Measurements from ENCODE around the gene OSGIN1.
"Not testable (repeated sequence)": the region's sequence is repeated elsewhere in the genome, so short reads cannot be mapped to it uniquely, and the experiment has no call there.

Gene OSGIN1

GRCh38 chr16:83942074-83942473 lies 11.0 kb upstream of the OSGIN1 start:
- no peak for DNase-seq

DNA sequence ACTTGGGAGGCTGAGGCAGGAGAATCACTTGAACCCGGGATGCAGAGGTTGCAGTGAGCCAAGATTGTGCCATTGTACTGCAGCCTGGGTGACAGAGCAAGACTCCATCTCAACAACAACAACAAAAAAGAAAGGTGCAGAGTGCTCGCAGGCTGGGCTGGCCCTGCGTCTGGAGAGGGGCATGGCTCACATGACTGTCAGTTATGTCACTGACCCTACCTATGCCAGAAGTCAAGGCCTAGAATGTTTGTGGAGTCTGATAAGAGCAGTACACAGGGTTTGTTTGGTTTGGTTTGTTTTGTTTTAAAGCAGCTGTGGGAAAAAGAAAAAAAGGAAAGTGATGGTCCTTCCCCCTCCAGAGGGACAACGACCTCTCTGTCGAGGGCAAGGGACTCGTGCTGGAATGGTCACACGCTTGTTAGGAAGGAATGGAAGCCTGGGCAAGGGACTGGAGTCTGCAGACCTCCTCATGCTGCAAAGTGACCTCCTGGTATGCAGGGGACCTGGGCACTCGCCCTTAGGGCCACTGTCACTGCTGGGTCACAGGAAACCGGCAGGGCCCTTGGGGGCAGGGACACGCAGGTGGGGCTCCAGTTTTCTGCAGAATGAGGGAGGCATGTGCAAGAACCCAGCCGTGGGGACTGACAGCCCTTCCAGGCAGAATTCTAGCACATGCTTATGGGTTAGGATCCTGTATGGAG lies 10.1 kb upstream of the OSGIN1 start:
- DNase-seq = no peak

DNA sequence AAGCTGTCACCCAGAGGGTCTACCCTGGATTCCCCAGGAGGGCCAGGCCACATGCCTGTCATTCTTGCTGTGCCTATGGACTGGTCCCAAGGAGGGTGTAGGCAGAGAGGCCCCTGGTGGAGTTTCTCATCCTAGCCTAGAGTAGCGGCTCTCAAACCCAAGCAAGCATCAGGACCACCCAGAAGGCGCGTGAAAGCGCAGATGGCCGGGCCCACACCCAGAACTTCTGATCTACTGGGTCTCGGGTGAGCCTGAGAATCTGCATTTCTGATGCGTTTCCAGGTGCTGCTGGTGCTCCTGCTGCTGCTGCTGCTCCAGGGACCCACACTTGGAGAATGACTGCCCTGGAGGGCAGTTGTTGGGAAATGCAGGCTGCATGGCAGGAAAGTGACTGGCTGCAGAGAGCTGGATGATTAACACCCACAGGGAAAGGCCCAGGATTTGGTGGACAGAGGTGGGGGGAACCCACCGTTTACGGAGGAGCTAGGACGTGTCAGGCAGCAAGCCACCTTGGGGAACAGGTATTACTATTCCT lies 9.5 kb upstream of the OSGIN1 start:
- no peak for DNase-seq

DNA sequence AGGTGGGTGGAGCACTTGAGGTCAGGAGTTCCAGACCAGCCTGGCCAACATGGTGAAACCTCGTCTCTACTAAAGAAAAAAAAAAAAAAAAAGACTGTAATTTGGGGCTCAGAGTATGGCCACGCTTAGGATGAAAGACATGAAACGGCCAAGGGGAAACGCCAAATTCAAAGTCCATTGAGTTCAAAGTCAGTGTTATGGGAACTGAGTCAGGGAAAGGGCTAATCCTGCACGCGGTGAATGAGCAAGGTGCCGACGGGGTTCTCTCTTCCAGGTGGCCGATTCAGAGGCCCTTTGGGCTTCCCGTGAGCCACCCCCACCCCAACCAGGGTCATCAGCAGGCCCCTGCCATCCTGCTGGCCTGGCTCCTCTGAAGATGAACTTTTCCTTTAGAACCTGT lies 7.5 kb upstream of the OSGIN1 start:
- DNase-seq = no peak

DNA sequence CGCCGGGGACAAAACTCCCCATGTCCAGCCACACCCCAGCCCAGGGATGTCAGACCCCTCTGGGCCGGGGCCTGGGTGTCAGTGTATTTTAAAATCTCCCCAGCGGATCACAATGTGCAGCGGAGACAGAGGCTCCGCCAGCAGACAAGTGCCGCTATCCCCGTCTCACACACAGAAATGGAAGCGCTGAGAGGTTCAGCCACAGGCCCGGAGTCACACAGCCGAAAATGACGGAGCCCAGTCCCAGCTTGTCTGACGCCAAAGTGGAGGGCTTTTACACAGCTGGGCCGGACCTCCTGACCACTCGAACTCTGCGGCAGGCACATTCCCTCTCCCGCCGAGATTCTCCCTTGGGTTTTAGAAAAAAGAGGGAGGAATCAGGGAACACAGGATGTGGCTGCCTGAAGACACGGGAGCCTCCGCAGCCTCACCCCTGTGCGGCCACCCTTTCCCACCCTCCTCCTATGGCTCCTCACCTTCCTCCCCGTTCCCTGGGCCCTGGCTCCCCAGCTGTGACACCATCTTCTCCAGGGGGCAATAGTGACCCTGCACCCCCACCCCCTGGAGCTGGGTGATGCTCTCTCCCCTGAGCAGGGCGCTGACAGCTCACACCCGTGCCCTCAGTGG lies 6.8 kb upstream of the OSGIN1 start:
- DNase-seq = no peak

DNA sequence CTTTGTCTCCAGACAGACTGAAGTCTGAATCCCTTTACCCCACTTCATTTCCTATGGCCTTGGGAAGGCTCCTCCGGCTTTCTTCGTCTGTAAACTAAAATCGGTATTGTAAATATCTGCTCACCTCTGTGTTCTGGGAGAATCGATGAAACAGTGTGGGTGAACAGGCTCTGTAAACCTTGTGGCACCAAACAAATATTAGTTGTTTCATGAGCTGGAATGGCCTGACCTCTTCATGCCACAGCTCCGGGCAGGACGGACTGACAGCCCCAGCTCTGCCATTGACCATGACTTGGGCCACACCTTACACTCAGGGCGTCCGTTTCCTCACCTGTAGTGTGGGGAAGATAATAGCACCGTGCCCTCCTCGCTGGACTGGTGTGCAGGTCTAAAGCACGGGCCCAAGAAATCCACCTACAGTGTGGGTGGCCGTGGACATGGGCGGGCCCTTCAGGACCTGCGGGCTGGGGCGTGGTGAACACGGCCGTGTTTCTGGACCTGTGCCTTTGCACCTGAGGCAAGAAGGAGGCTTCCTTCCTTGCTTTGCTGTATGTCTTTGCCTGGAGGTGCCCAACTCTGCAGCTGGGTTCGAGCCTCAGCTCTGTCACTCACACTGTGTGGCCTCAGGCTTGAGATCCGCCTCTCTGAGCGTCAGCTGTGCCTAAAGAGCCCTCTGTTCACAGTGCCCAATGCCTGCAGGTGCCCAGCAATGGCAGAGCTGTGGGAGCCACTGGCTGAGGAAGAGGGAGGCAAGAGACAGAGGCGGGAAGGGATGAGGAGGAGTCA lies 6.1 kb upstream of the OSGIN1 start:
- DNase-seq = no peak

DNA sequence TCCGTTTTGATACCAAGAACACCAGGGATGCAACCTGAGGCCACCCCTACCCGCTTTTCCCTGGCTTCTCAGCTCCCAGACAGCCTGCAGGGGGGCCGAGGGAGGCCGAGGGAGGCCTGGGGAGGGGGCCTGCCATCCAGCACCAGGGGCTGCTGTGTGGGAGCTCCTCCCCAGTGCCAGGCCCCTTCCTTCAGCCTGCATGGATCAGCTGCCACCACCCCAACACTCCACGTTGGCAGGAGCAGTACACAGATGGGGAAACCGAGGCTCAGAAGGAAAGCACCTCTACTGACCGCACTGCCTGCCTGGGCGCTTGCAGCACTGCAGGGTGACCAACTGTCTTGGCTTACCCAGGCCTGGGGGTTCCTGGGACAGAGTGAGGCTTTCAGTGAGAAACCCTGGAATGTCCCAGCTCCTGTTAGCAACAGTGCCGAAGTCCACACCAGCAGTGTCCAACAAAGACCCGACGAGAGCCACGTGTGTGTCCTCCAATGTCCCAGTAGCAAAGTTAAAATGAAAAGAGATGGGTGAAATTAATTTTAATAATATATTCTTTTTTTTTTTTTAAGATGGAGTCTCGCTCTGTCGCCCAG lies 5.3 kb upstream of the OSGIN1 start:
- DNase-seq = no peak

DNA sequence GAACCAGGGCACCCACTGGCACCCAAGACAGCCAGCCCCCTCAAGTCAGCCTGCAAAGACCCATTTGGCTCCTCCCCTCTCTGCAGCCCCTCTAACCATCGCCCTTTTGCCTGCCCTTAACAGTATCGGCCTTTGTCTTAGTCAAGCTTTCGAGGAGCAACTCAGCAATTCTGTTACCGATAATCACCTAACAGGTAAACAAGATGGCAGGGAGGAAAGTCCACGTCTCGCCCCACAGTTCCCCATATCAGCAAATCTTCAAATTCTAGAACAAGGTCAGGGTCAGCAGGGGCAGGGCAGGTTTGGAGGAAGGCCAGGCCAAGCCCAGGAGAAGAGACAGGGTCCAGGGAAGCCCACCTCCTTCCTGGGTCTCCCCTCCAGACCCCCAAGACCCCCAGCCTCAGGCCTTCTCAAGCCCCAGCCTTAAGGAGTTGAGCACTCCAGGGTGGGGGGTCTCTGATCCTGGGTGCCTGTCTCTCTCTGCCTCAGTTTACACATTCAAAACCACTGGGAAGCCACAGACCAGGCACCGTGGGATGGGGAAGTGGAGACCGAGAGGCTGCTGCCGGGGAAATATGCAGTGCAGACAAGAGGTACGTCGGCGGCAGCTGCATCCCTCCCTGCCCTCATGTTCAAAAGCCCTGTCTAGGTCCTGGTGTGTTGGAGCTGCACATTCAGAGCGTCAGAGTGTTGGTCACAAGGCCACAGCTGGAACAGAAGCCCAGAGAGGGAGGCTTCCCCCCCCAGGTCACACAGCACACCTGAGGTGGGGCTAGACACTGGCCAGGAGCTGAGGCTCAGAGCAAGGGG lies 3.9 kb upstream of the OSGIN1 start:
- DNase-seq = no peak

GRCh38 chr16:83949724-83950001 lies 3.4 kb upstream of the OSGIN1 start:
- no peak for DNase-seq

- not testable (repeated sequence) for DNase-seq
Measured at GRCh38 chr16:83950862-83951399, 2.1 kb upstream of the OSGIN1 start.

- DNase-seq = no peak
Measured at GRCh38 chr16:83951544-83951943, 1.5 kb upstream of the OSGIN1 start.

- DNase-seq = no peak
Measured at GRCh38 chr16:83952587-83952939, 477 bp upstream of the OSGIN1 start.

- no peak for DNase-seq
Measured at GRCh38 chr16:83953796-83954576, 946 bp downstream of the OSGIN1 start.

DNA sequence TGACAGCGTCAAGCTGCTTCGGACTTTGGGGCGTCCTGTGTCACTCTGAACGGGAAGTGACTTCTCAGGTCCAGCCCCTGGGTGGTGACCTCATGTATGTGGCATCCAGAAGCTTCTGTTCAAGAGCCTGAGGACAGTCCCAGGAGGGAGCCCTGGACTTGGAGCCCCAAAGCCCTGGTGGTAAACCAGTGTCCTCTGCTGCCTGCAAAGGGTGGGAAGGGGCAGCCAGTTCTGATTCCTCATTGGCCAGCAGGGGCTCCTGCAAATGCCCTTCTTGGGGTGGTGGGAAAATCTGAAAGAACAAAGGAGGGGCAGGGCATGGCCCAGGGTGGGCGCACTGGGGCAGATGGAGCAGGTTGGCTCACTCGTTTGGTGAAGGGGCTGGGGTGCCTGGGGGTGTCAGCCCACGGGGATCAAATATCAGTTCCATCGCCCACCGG lies 1.6 kb downstream of the OSGIN1 start:
- DNase-seq = no peak

GRCh38 chr16:83955218-83956130 lies 2.4 kb downstream of the OSGIN1 start:
- DNase-seq = no peak

GRCh38 chr16:83956336-83957289 lies 3.6 kb downstream of the OSGIN1 start:
- peak; percentile 89 for DNase-seq

DNA sequence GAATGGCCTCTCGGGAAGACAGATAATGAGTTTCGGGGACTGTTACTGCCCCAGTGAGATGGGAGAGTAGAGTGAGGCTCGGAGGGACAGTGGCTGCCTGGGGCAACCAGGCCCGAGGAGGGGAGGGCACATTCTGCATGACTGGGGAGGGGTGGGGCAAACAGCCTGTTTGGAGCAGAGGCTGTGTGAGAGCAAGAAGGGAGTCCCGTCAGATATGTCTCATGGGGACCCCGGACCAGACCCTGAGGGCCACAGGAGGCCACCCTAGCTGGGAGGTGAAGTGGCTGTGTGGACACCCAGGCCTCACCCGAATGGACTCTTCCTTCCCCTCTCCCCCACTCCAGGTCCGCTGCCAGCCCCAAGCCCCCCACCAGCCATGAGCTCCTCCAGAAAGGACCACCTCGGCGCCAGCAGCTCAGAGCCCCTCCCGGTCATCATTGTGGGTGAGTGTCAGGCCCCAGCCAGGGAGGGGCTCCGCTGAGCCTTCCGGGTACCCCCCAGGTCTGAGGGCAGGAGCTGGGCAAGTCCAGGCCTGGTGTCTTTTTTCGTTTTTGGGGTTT lies 4.3 kb downstream of the OSGIN1 start:
- DNase-seq = no peak

DNA sequence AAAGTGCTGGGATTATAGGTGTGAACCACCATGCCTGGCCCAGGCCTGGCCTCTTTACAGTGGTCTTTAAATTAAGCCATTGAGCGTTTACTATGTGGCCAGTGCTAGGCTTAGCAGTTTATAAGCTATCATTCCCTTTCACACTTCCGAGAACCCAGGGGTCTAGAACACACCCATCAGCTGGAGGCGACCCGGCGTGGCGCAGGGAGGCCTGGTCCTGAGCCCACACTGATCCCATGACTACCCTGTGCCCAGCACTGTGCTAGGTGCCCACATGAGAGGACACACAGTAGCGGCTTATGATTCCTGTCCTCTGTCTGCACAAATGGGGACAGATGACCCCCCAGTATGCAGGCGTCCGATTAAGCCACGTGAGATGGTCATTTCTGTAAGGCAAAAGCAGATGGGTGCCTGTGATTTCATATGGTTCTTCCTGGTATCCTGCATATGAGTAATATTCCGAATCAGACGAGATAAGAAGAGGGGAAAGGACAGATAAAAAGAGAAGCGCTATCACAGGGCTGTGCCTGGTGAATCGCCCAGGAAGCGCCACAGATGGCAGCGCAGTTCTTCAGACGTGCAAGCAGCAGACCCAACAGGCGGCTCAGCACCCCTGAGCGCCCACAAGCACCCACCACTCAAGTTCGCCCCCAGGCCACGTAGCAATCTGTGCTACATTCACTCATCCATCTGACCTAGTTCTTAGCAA lies 5.3 kb downstream of the OSGIN1 start:
- DNase-seq = no peak
